HG03108 (cell line): Measurements from ENCODE around the gene TAAR9.
A peak's percentile ranks its signal among the peaks of the same experiment; 100 is the strongest.

Source experiments
- ATAC-seq: cut with Tn5 transposase; IDR thresholded peaks from one replicate; pipeline ENCODE4 v1.9.1; 2021; ENCODE audit warnings: moderate library complexity; ENCODE audit not compliant: unreplicated experiment

TAAR9 gene

DNA sequence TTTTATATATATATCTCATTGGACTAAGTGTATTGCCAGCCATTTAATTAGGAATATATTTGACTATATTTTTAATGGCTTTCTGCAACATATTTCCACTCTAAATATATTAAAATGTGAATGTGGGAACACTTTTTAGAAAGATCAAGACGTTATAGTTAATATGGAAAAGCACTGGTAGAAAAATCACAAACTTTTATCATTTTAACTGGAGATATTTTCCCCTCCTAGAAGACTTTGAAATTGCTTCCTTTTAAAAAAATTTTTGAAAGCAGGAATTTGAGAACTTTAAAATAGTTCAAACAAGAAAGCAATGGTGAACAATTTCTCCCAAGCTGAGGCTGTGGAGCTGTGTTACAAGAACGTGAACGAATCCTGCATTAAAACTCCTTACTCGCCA, at the start of gene TAAR9:
Gene TAAR9, plus strand, starts transcription at position 301 of the 400 bp plus-strand sequence. Its CDS starts 13 bp downstream, at position 314.
- ATAC-seq: no peak

DNA sequence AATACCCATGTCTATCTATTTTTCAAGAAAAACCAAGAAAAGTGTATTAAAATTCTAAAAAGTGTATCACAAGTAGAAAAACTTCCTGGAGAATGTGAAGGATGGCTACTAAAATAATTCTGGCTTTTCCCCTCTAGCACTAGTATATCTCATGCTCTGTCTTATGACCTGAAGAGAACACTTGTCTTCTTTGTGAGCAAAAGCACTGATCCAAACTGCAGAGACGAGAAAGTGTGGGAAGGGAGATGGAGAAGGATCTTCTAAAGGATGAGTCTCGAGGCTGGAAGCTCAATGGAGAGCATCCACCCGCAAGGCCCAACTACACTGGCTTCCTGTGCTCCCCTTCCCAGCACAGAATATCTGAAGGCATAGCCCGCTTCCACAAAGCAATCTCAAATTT, 48.7 kb upstream of the TAAR9 start:
- no peak for ATAC-seq

DNA sequence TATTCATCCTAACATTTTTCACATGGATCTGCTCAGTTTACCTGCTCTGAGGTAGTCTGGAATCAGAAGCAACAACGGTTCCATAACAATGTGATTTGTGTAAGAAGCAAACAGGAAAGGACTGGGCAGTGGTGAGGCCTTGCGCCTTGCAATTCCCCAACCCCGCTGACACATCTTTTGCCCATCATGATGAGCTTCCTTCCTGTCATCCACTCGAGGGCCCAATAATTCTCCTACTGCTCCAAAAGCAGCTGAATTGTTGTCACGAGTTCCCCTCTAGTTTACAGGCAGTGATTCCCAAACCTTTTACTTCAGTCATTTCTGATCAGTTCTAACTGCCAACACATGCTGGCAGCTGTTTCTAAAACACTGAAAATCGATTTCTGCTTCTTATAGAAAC, 48.1 kb upstream of the TAAR9 start:
- ATAC-seq: peak; percentile 44

GRCh38 chr6:132490478-132491204, 47.4 kb upstream of the TAAR9 start:
- ATAC-seq: peak; percentile 49

- ATAC-seq: no peak
These were observed 46.8 kb upstream of the TAAR9 start for GRCh38 chr6:132491303-132491702.

DNA sequence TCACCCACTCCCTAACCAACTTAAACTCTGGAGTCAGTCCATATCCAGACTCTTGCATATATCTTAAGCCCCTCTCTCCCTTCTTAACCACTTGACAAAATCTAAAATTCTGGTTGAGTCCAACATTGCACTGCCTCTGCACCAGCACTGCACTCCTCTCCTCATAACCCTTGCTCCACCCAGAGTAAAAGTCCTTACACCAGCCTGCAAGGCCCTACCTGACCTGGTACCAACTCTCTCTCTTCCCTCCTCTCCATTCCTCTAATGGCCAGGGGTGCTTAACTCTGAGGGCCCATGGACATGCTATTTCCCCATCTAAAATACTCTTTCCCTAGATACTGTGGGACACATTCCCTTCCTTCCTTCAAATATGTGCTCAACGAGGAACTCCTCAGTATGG, 46.2 kb upstream of the TAAR9 start:
- ATAC-seq: no peak

DNA sequence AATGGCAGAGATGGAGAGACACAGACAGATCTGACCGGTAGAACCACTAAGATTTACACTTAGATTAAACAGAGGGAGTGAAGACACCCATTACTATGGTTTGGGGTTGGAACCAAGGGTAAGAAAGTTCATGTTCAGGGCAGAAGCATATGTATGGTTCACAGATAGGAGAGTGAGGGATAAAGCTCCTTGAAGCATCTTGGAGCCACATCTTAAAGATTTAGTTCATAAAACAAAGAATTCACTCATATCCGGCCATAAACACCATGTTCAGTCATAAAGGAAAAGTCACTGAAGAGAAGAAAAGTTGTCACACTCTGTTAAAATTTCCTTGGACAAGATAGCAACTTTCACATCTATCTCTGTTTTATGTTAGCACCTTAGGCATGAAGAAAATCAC, 43.1 kb upstream of the TAAR9 start:
- no peak for ATAC-seq

- ATAC-seq: peak; percentile 48
These were observed 42.4 kb upstream of the TAAR9 start for GRCh38 chr6:132495604-132496079.

DNA sequence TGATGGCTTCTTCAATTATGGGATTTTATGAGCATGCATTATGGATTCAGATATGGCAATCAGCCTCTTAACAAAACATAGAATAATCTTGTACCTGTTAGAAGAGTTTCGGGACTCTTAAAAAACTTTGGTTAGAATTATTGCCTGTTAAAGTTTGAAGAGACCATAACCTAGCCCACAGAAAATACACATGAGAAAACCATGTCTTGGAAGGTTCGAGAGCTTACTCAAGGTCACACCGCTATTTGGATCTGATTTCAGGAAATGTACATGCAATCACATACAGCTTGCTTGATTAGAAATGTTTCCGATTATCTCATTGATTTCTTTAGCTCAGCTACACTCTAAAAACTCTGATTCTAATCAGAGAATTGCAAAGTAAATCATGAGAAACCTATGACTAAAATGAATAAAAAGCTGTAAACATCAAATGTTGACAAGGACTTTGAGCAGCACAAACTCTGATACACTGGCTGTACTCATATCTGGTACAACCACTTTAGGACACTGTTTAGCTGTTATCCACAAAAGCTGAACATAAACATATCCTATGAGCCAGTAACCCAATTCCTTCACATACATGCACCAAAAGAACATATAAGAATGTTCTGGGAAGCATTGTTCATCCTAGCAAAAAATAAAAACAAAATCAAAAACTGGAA, 41.4 kb upstream of the TAAR9 start:
- no peak for ATAC-seq

- ATAC-seq: peak; percentile 47
These were observed 39.4 kb upstream of the TAAR9 start for GRCh38 chr6:132498638-132499037.

DNA sequence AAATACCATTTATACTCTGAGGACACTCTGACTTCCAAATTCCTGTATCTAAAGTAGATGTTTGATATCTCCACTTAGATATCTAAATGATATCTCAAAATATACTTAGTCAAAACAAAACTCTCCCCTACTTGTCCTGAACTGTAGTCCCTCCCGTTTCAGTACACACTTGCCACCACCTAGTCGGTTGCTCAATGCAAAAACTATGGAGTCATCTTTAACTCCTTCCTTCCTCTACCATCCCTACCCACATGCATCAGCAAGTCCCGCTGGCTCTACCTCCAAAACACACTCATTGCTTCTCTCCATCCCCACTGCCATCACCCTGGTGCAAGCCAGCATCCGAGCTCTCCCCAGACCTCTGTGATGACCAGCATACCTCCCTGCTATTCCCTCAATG, 38.3 kb upstream of the TAAR9 start:
- no peak for ATAC-seq

DNA sequence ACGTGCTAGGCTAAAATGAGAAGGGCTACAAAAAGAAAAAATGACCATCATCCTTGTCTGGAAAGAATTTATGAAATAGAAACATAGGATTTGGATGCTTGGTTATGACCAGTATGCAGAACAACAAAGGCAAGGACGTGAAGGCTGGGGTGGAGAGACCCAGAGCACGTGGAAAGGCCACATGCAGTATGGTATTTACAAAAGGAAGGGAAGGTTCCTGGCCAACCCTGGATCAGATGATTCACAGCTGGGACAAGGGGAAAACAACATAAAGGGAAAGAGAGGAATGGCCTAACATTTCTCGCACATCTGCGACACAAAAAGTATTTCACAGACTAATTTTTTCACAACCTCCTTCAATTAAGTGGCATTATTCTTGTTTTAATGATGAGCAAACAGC, 33.3 kb upstream of the TAAR9 start:
- ATAC-seq: no peak

DNA sequence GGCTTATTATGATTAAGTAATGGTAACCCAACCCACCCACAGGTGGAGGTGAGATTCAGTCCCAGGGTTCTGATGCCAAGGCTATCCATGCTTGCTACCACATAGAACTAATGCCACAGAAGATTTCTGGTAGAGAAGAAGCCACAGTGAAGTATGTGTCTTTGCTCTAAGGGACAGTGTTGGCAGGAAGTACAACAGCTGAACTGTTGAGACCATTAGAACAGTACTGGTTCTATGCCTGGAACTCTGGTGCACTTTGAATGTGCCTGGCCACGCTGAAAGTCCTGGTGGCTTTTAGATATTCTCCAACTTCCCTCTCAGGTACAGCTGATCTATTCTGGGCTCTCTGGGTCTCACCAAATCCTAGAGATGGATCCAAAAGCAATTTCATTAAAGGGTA, 32.9 kb upstream of the TAAR9 start:
- ATAC-seq: no peak

GRCh38 chr6:132506461-132506860, 31.6 kb upstream of the TAAR9 start:
- ATAC-seq: no peak

DNA sequence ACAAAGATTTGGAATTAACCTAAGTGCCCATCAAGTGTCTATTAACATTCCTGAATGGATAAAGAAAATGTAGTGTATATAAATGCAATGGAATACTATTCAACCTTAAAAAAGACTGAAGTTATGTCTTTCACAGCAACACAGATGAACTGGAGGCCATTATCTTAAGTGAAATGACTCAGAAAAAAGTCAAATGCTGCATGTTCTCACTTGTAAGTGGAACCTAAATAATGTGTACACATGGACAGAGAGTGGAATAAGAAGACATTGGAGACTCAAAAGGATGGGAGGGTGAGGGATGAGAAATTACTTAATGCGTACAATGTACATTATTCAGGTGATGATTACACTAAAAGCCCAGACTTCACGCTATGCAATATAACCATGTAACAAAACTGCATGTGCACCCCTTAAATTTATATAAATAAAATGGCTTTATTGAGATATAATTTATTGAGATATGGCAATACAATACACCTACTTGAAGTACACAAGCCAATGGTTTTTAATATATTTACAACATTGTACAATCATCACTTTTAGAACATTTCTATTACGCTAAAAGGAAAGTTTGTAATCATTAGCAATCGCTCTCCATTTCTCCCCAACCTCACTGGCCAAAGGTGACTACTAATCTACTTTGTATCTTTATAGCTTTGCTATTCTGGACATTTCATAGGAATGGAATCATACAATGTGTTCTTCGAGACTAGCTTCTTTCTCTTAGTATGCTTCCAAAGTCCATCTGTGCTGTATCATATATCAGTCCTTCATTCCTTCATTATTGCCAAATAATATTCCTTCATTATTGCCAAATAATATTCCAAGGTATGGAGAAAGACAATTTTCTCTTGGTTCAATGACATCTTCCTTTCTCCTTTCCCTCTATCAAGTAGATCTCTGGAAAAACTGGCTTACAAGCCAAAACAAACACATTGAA, 30.9 kb upstream of the TAAR9 start:
- ATAC-seq: no peak

DNA sequence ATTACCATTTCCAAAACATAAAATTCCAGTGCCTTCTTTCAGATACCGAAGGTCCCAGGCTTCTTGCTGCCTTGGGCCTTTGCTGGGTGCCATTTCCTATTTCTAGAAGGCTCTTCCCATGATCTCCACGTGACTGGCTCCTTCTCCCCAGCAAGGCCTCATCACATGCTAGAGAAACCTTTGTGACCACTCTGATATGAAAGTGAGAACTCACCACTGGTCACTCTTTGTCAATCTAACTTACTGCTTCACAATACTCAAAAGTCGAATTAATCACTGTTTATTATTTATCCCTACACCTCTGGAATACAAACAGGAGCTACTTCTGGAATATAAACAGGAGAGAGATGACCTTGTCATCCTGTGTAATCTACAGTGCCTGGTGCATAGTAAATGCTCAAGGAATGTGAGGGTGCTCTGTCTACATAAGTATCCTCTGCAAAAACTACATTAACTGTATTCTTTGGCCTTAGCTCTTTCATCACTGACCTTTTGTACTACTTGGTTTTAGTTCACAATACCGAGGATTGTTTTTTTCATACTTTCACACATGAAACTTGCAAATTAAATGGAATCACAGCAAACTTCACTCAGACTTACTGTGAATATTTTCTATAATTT, 26.8 kb upstream of the TAAR9 start:
- peak; percentile 22 for ATAC-seq

GRCh38 chr6:132511831-132512220, 26.3 kb upstream of the TAAR9 start:
- peak; percentile 20 for ATAC-seq

DNA sequence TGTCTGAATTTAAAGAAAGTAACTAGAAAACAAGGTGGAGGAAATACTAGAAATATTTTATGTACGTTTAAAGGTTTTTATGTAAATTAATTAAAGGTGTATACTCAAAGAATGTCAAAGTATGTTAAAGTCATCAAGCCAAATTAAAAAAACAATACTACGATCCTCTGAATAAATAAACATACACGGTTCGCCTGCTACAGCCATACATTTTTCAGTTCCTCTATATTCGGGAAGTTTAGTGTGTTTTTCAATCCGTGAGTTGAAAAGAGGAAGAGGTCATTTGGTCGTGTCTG, 25.8 kb upstream of the TAAR9 start:
- ATAC-seq: no peak

GRCh38 chr6:132512638-132513632, 25.1 kb upstream of the TAAR9 start, which contains the start of gene STX7:
Gene STX7 (minus strand): TSS chr6:132513116. CDS start chr6:132503530, 9,586 bp downstream.
- ATAC-seq: peak; percentile 86
